KMS-11 (cell line): Measurements from ENCODE around the gene LSG1.

Source experiments
- H2AFZ ChIP-seq: fragments of 200-600 bp; sonication (generic); 2 replicates; pipeline ENCODE4 v1.6.1; 2016; ENCODE audit warnings: antibody characterized with exemption, mixed run types, low read depth
- H3K27ac ChIP-seq: fragments of 200-600 bp; sonication (generic); 2 replicates; pipeline ENCODE4 v1.6.1; 2016; ENCODE audit warnings: mild to moderate bottlenecking, mixed run types
- H3K27me3 ChIP-seq: fragments of 200-600 bp; sonication (generic); 2 replicates; pipeline ENCODE4 v1.6.1; 2017; ENCODE audit warnings: mild to moderate bottlenecking, low read depth, mixed run types, moderate library complexity; ENCODE audit not compliant: insufficient read depth
- H3K36me3 ChIP-seq: fragments of 200-600 bp; sonication (generic); 2 replicates; pipeline ENCODE4 v1.6.1; 2017; ENCODE audit warnings: mild to moderate bottlenecking, mixed run types; ENCODE audit not compliant: insufficient read depth
- H3K4me1 ChIP-seq: fragments of 200-600 bp; sonication (generic); 2 replicates; pipeline ENCODE4 v1.6.1; 2016; ENCODE audit warnings: mild to moderate bottlenecking, low read depth, mixed run types; ENCODE audit not compliant: poor library complexity, severe bottlenecking
- H3K4me2 ChIP-seq: fragments of 200-600 bp; sonication (generic); 2 replicates; pipeline ENCODE4 v1.7.0; 2016; ENCODE audit warnings: mild to moderate bottlenecking, mixed run types
- H3K4me3 ChIP-seq: fragments of 200-600 bp; sonication (generic); IDR thresholded peaks from 2 replicates; pipeline ENCODE4 v1.6.1; 2017; ENCODE audit warnings: low read depth, low read length, mixed read lengths; ENCODE audit not compliant: insufficient read depth
- H3K79me2 ChIP-seq: fragments of 200-600 bp; sonication (generic); 2 replicates; pipeline ENCODE4 v1.6.1; 2016; ENCODE audit warnings: low read depth, mixed run types; ENCODE audit not compliant: insufficient read depth
- H3K9ac ChIP-seq: fragments of 200-600 bp; sonication (generic); 2 replicates; pipeline ENCODE4 v1.6.1; 2016; ENCODE audit warnings: mild to moderate bottlenecking, mixed run types
- H4K20me1 ChIP-seq: fragments of 200-600 bp; sonication (generic); 2 replicates; pipeline ENCODE4 v1.6.1; 2016; ENCODE audit warnings: mild to moderate bottlenecking, mixed run types; ENCODE audit not compliant: insufficient read depth
- TF ChIP-seq, protein P1 (sequence below): fragments of 200-600 bp; sonication (generic); conservative IDR thresholded peaks from 2 replicates; pipeline ENCODE4 v1.6.1; 2017; ENCODE audit warnings: low read depth, mild to moderate bottlenecking, antibody characterized with exemption, low read length, moderate library complexity, mixed read lengths

The LSG1 gene

DNA sequence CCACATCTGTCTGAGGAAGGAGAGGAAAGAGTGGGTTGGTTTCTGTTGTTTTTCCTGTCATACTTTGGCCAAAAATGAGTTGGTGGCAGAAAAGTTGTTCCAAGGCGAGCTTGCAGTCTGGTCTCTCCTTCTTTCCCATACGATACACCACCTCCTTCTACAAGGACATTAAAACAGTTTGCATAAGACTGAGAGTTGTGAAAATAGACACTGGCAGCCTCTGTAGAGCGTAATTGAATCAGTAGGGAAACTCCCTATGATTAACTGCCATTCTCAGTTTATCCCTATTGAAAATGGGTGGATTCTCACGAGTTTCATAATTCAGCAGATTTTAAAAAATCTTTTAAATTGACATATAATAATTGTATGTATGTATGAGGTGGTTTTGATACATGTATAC lies 3.7 kb upstream of the LSG1 start:
- H3K79me2 ChIP-seq, result peaks cover 13% of the 10 kb centered on the region
- H3K4me2 ChIP-seq, result no peak overlapping the region
- H2AFZ ChIP-seq, result no peak overlapping the region
- TF ChIP-seq, protein P1, sequence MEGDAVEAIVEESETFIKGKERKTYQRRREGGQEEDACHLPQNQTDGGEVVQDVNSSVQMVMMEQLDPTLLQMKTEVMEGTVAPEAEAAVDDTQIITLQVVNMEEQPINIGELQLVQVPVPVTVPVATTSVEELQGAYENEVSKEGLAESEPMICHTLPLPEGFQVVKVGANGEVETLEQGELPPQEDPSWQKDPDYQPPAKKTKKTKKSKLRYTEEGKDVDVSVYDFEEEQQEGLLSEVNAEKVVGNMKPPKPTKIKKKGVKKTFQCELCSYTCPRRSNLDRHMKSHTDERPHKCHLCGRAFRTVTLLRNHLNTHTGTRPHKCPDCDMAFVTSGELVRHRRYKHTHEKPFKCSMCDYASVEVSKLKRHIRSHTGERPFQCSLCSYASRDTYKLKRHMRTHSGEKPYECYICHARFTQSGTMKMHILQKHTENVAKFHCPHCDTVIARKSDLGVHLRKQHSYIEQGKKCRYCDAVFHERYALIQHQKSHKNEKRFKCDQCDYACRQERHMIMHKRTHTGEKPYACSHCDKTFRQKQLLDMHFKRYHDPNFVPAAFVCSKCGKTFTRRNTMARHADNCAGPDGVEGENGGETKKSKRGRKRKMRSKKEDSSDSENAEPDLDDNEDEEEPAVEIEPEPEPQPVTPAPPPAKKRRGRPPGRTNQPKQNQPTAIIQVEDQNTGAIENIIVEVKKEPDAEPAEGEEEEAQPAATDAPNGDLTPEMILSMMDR, result no peak
- H3K4me3 ChIP-seq, result no peak overlapping the region
- H3K36me3 ChIP-seq, result no peaks in the 10 kb centered on the region
- no peak overlapping the region for H3K27ac ChIP-seq
- no peaks in the 10 kb centered on the region for H3K27me3 ChIP-seq
- peaks cover 10% of the 10 kb centered on the region for H3K4me1 ChIP-seq
- H3K9ac ChIP-seq, result no peak overlapping the region
- H4K20me1 ChIP-seq, result peaks cover 5% of the 10 kb centered on the region; the same call in 1 of the 2 replicates

DNA sequence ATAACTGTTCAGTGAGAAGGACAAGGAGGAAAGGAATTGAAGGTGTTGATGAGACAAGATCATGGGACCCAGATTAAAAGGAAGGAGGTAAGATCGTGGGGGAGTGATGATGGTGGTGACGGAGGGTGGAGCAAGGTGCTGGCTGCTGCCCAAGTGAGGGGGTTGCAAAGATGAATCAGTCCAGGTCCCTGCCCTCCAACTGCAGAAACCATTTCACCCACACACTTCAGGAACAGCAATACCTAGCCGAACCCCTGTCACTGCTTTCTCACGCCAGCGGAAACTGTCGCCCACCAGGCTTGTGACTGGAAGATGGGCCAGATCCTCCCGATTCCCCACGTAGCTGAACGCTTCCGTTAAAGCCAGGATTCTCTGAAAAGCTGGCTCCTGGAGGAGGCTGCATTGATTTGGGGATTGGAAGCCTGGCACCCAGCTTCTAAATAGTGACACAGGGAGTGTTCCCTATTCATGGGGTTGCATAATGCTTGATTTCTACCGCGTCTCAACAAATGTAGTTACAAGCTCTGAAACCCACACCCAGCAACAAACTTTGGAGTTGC lies 3.2 kb upstream of the LSG1 start:
- Histone ChIP-seq H3K79me2 (peaks cover 18% of the 10 kb centered on the region), H3K4me2 (no peak overlapping the region), H4K20me1 (peaks cover 6% of the 10 kb centered on the region; the same call in 1 of the 2 replicates), H3K4me1 (peaks cover 15% of the 10 kb centered on the region), H3K27ac (no peak overlapping the region), H3K9ac (no peak overlapping the region), H3K27me3 (no peaks in the 10 kb centered on the region), H2AFZ (no peak overlapping the region), H3K36me3 (no peaks in the 10 kb centered on the region), H3K4me3 (no peak overlapping the region)
- TF ChIP-seq, protein P1, result no peak

DNA sequence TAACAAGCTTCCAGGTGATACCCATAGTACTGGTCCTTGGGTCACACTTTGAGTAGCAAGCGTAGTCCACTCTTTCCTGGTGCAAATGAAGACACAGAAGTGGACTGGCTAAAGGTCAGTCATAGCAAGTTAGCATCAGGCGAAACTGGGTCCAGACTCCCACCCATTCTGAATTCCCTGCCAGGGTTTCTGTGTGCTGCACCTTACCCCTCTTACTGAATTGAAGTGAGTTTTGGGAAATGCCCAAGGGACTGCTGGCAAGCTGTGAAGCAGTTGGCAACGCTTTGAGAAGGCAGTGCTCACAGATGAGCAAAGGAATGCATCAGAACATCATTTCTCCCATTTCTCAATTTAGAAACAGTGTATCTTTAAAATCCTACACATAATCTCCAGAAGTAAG lies 1.8 kb upstream of the LSG1 start:
- Histone ChIP-seq H3K27ac (no peak overlapping the region), H3K4me3 (no peak overlapping the region), H4K20me1 (peaks cover 7% of the 10 kb centered on the region; the same call in 1 of the 2 replicates), H3K4me2 (no peak overlapping the region), H3K9ac (no peak overlapping the region), H3K36me3 (no peaks in the 10 kb centered on the region; the same call in 1 of the 2 replicates), H3K4me1 (peaks cover 16% of the 10 kb centered on the region), H2AFZ (no peak overlapping the region), H3K79me2 (peaks cover 32% of the 10 kb centered on the region), H3K27me3 (no peaks in the 10 kb centered on the region)
- TF ChIP-seq, protein P1, result no peak

DNA sequence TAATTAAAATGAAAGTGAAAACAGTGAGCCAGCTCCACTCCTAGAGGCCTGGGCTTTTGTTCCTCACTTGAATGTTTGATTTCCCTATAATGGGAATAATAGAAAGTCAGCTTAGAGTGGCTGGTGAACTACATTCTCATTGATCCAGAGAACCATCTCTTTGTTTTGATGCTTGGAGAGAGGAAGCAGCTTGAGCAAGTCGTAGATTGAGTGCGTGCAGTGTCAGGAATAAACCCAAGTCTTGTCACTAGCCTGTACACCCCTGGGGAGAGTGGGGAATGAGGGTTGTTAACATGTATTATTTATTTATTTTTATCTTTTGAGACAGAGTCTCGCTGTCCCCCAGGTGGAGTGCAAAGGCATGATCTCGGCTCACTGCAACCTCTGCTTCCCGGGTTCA lies 885 bp upstream of the LSG1 start:
- TF ChIP-seq, protein P1, result 0 out of 2 replicates have a peak, but pooled peaks have one; percentile 0
- Histone ChIP-seq H3K4me2 (peak overlapping the region; percentile 89), H3K79me2 (peaks cover 41% of the 10 kb centered on the region), H3K27ac (peak overlapping the region; percentile 62; the same call in 1 of the 2 replicates), H3K9ac (peak overlapping the region; percentile 61; the same call in 1 of the 2 replicates), H3K4me3 (no peak overlapping the region), H2AFZ (peak overlapping the region; percentile 60), H3K4me1 (peaks cover 16% of the 10 kb centered on the region), H3K27me3 (no peaks in the 10 kb centered on the region), H3K36me3 (no peaks in the 10 kb centered on the region; the same call in 1 of the 2 replicates), H4K20me1 (peaks cover 7% of the 10 kb centered on the region)
